Measurements from ENCODE around the gene KLHL36.

The KLHL36 gene

GRCh38 chr16:84607061-84607460 is 41.2 kb upstream of the KLHL36 start:
- Histone ChIP-seq H3K4me1 (ENCODE audit: low read depth, poor library complexity, severe bottlenecking) (no peaks in the 10 kb centered on the region), H3K27me3 (ENCODE audit: insufficient read depth, low read depth) (peaks cover 36% of the 10 kb centered on the region), H4K20me1 (ENCODE audit: insufficient read depth) (no peaks in the 10 kb centered on the region), H2AFZ (ENCODE audit: low read depth) (no peak overlapping the region), H3K4me2 (no peak overlapping the region), H3K36me3 (ENCODE audit: insufficient read depth) (no peaks in the 10 kb centered on the region), H3K9ac (no peak overlapping the region), H3K4me3 (IDR thresholded peaks at IDR 0.05; ENCODE audit: insufficient read depth, low read depth, low read length) (no peak overlapping the region), H3K79me2 (ENCODE audit: insufficient read depth, low read depth) (no peaks in the 10 kb centered on the region), H3K27ac (no peak overlapping the region)
- no peak for TF ChIP-seq CTCF (conservative IDR thresholded peaks at IDR 0.05; ENCODE audit: low read depth, low read length)

- Histone ChIP-seq H2AFZ (ENCODE audit: low read depth) (no peak overlapping the region), H3K4me3 (IDR thresholded peaks at IDR 0.05; ENCODE audit: insufficient read depth, low read depth, low read length) (no peak overlapping the region), H4K20me1 (ENCODE audit: insufficient read depth) (no peaks in the 10 kb centered on the region), H3K36me3 (ENCODE audit: insufficient read depth) (no peaks in the 10 kb centered on the region), H3K4me2 (no peak overlapping the region), H3K9ac (no peak overlapping the region), H3K27me3 (ENCODE audit: insufficient read depth, low read depth) (peaks cover 33% of the 10 kb centered on the region), H3K4me1 (ENCODE audit: low read depth, poor library complexity, severe bottlenecking) (no peaks in the 10 kb centered on the region), H3K27ac (no peak overlapping the region), H3K79me2 (ENCODE audit: insufficient read depth, low read depth) (no peaks in the 10 kb centered on the region)
- TF ChIP-seq CTCF (conservative IDR thresholded peaks at IDR 0.05; ENCODE audit: low read depth, low read length), result no peak
Measured at GRCh38 chr16:84607694-84608093, 40.6 kb upstream of the KLHL36 start.

GRCh38 chr16:84608282-84608681 is 40.0 kb upstream of the KLHL36 start:
- Histone ChIP-seq H3K27me3 (ENCODE audit: insufficient read depth, low read depth) (peaks cover 32% of the 10 kb centered on the region; the same call in 1 of the 2 replicates), H2AFZ (ENCODE audit: low read depth) (no peak overlapping the region), H3K4me2 (no peak overlapping the region), H3K36me3 (ENCODE audit: insufficient read depth) (no peaks in the 10 kb centered on the region), H3K4me3 (IDR thresholded peaks at IDR 0.05; ENCODE audit: insufficient read depth, low read depth, low read length) (no peak overlapping the region), H3K27ac (no peak overlapping the region), H3K9ac (no peak overlapping the region), H3K4me1 (ENCODE audit: low read depth, poor library complexity, severe bottlenecking) (no peaks in the 10 kb centered on the region), H4K20me1 (ENCODE audit: insufficient read depth) (no peaks in the 10 kb centered on the region), H3K79me2 (ENCODE audit: insufficient read depth, low read depth) (no peaks in the 10 kb centered on the region)
- TF ChIP-seq CTCF (conservative IDR thresholded peaks at IDR 0.05; ENCODE audit: low read depth, low read length), result no peak

GRCh38 chr16:84609563-84610177 is 38.6 kb upstream of the KLHL36 start:
- H3K36me3 ChIP-seq (ENCODE audit: insufficient read depth), result no peaks in the 10 kb centered on the region
- no peaks in the 10 kb centered on the region for H3K4me1 ChIP-seq (ENCODE audit: low read depth, poor library complexity, severe bottlenecking)
- H3K27ac ChIP-seq, result no peak overlapping the region
- TF ChIP-seq CTCF (conservative IDR thresholded peaks at IDR 0.05; ENCODE audit: low read depth, low read length), result no peak
- H2AFZ ChIP-seq (ENCODE audit: low read depth), result no peak overlapping the region
- H3K4me3 ChIP-seq (IDR thresholded peaks at IDR 0.05; ENCODE audit: insufficient read depth, low read depth, low read length), result no peak overlapping the region
- no peak overlapping the region for H3K9ac ChIP-seq
- H4K20me1 ChIP-seq (ENCODE audit: insufficient read depth), result no peaks in the 10 kb centered on the region
- H3K4me2 ChIP-seq, result no peak overlapping the region
- peaks cover 46% of the 10 kb centered on the region; the same call in 1 of the 2 replicates for H3K27me3 ChIP-seq (ENCODE audit: insufficient read depth, low read depth)
- H3K79me2 ChIP-seq (ENCODE audit: insufficient read depth, low read depth), result no peaks in the 10 kb centered on the region
